Activated CD4-positive, alpha-beta memory T cell treated with anti-CD3 and anti-CD28 coated beads, Interleukin-2, amount 10 ng/mL, durations not matched to agents 7 days and 5 days (primary cell): Measurements from ENCODE around the gene CHTF18. TPM values are rescaled to one million over a fixed set of nuclear protein-coding genes. Genes with fewer than 3 reads are reported as not detected.
"Not testable (repeated sequence)": the region's sequence is repeated elsewhere in the genome, so short reads cannot be mapped to it uniquely, and the experiment has no call there.

Experiments used
- CTCF ChIA-PET: fragments of 350-600 bp; sonication (Branson Sonifier 250); formaldehyde crosslinking; loops from one replicate; lab custom pipeline; 2021; ENCODE audit warnings: antibody characterized with exemption, inconsistent platforms; lab: Charles Lee
- POLR2A ChIA-PET: fragments of 350-600 bp; sonication (Branson Sonifier 250); formaldehyde crosslinking; loops from one replicate; lab custom pipeline; 2021; ENCODE audit warnings: antibody characterized with exemption; lab: Charles Lee
- DNase-seq: peaks from one replicate; pipeline ENCODE4 v3.0.0-alpha.2; 2020
- H3K27ac Mint-ChIP-seq: one replicate; pipeline ENCODE4 v1.8.0; 2021; ENCODE audit warnings: mild to moderate bottlenecking, mixed read lengths
- H3K27me3 Mint-ChIP-seq: one replicate; pipeline ENCODE4 v1.8.0; 2021; ENCODE audit warnings: mixed read lengths
- H3K36me3 Mint-ChIP-seq: one replicate; pipeline ENCODE4 v1.8.0; 2021; ENCODE audit warnings: low read depth, mixed read lengths
- H3K4me1 Mint-ChIP-seq: one replicate; pipeline ENCODE4 v1.8.0; 2021; ENCODE audit warnings: mixed read lengths
- H3K4me3 Mint-ChIP-seq: one replicate; pipeline ENCODE4 v1.8.0; 2021; ENCODE audit warnings: mild to moderate bottlenecking, mixed read lengths
- H3K9me3 Mint-ChIP-seq: one replicate; pipeline ENCODE4 v1.8.0; 2021; ENCODE audit warnings: mixed read lengths
- total RNA-seq, 2 experiments: library from RNA; stranded (reverse); gene quantifications; one replicate each; pipeline ENCODE4 v1.2.3, GENCODE V29; 2021

CHTF18 gene
- total RNA-seq, 2 experiments from 2014 or later, result 77.6 to 80.0 TPM

DNA sequence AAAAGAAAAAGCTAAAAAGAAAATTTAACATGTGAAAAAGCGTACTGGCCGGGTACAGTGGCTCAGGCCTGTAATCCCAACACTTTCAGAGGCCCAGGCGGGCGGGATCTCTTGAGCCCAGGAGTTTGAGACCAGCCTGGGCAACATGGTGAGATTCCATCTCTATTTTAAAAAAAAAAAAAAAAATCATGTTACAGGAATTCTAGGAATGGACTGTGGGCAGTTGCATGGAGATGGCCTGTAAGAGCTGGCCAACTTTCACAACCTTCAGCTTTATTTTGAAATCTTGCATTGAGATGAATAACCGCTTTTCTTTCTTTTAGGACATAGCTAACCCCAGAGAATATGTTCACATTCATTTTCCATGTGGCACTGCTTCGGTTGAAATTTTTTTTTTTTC, 39.4 kb upstream of the CHTF18 start:
- no peak for DNase-seq
- Mint-ChIP-seq H3K9me3 (no peaks in the 10 kb centered on the region), H3K27me3 (no peaks in the 10 kb centered on the region), H3K27ac (no peak overlapping the region), H3K4me3 (no peak overlapping the region), H3K36me3 (no peaks in the 10 kb centered on the region), H3K4me1 (no peaks in the 10 kb centered on the region)
- POLR2A ChIA-PET, result interaction anchor here (0.6 to 1.2 kb wide), 2 partner anchors 9 to 13 kb away, joined by 3 read pairs; no protein-coding TSS in a partner anchor
- CTCF ChIA-PET, result interaction anchor here (0.7 to 1.5 kb wide), 2 partner anchors 33 to 1140 kb away, joined by 3 to 4 read pairs; no protein-coding TSS in a partner anchor

DNA sequence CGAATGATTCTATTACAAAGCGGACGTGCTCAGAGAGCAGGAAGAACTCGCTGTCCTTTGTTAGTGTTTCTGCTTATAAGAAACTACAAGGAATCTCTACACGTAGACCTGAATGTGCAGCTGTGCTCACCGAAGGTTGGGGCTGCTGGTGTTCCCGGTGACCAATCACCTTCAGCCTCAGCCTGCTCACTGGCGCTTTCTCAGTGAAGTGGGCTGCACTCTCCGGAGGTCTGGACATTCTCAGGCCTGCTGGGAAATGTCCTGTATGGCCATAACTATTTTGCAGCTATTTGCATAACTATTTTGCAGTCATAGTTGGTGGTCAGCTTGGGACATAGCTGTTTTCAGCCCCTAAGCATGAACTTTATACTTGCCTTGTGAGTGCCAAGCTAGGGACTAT, 37.9 kb upstream of the CHTF18 start:
- H3K4me1 Mint-ChIP-seq, result no peaks in the 10 kb centered on the region

DNA sequence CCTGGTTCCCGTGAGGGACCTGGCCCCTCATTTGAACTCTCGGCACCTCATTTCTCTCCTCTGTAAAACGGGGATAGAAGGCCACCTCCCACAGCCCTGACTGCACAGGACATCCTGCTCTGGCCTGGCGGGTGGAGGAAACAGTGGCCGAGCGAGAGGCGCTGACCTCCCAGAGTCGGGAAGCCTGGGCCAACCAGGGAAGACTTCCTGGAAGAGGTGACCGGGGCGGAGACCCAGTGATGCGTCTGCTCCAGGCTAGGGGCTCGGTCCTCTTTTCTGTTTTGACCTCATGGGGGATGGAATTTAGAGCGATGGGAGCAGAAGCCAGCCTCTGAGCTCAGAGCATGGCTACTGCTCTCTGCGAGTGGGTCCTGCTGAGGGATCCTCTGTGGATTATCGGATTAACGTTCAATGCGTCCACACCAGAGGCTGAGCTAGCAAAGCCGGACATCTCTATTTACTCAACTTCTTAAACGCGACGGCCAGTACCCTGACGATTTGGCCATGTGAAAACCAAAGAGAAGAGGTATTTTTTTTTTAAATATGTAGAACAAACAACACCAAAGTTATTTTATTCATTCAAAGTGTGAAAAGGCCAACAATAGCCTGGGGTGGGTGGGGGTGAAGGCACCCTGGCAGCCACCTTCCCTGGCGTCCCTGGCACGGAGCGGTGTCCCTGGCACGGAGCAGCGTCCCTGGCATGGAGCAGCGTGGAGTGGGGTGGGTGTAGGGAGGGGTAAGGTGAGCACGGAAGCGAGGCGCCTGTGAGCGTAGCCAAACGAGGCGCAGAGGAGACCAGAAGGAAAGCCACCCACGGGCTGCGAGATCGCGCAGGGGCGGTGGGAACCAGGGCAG, 37.0 kb upstream of the CHTF18 start:
- CTCF ChIA-PET, result interaction anchor here (1.1 kb wide), 1 partner anchor 35 kb away, joined by 3 read pairs; no protein-coding TSS in a partner anchor
- no peaks in the 10 kb centered on the region for H3K4me1 Mint-ChIP-seq
- H3K9me3 Mint-ChIP-seq, result no peaks in the 10 kb centered on the region
- POLR2A ChIA-PET, result no interaction called here
- H3K36me3 Mint-ChIP-seq, result no peaks in the 10 kb centered on the region
- no peak for DNase-seq
- H3K27me3 Mint-ChIP-seq, result peaks cover 6% of the 10 kb centered on the region
- no peak overlapping the region for H3K27ac Mint-ChIP-seq
- H3K4me3 Mint-ChIP-seq, result no peak overlapping the region

More for the DNA sequence above, 37.9 kb upstream of the CHTF18 start:
- ChIA-PET POLR2A (no interaction called here), CTCF (interaction anchor here (1.1 kb wide), 1 partner anchor 36 kb away, joined by 3 read pairs; no protein-coding TSS in a partner anchor)
- Mint-ChIP-seq H3K27me3 (no peaks in the 10 kb centered on the region), H3K4me3 (no peak overlapping the region), H3K27ac (no peak overlapping the region), H3K36me3 (no peaks in the 10 kb centered on the region), H3K9me3 (no peaks in the 10 kb centered on the region)
- DNase-seq, result no peak

DNA sequence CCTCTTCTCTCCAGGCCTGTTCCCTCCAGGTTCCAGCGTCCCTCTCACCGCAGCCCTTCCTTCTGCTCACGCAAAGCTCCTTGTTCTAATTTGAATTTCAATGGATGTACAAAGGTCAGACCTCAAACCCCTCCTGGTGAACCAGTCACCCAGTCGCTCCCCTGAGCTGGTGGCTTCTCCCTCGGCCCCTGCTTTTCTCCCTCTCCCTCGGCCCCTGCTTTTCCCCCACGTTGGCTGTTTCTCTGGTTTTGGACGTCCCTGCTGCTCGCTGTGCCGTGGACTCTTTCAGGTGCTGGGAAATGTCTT, 36.5 kb upstream of the CHTF18 start:
- POLR2A ChIA-PET, result no interaction called here

DNA sequence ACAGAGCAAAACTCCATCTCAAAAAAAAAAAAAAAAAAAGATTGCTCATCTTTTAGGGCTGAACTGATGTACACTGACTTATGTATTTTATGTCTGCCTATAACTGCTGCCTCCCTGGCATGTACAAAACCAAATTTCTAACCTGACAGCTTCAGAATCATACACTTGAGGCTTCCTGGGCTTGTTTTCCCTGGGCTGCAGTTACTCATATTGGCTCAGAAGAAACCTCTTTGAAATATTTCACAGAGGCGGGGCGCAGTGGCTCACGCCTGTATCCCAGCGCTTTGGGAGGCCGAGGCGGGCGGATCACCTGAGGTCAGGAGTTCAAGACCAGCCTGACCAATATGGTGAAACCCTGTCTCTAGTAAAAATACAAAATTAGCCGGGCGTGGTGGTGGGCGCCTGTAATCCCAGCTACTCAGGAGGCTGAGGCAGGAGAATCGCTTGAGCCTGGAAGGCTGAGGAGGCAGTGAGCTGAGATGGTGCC, 34.3 kb upstream of the CHTF18 start:
- H3K9me3 Mint-ChIP-seq, H3K36me3 Mint-ChIP-seq, H3K27ac Mint-ChIP-seq, H3K4me1 Mint-ChIP-seq, DNase-seq, CTCF ChIA-PET, POLR2A ChIA-PET, H3K4me3 Mint-ChIP-seq: not testable (repeated sequence)
- peaks cover 11% of the 10 kb centered on the region for H3K27me3 Mint-ChIP-seq

More for the DNA sequence above, 36.5 kb upstream of the CHTF18 start:
- H3K4me3 Mint-ChIP-seq, result no peak overlapping the region
- peaks cover 9% of the 10 kb centered on the region for H3K27me3 Mint-ChIP-seq
- no peak overlapping the region for H3K27ac Mint-ChIP-seq
- H3K9me3 Mint-ChIP-seq, result no peaks in the 10 kb centered on the region
- no peak for DNase-seq
- no peaks in the 10 kb centered on the region for H3K36me3 Mint-ChIP-seq
- no peaks in the 10 kb centered on the region for H3K4me1 Mint-ChIP-seq
- CTCF ChIA-PET, result no interaction called here

DNA sequence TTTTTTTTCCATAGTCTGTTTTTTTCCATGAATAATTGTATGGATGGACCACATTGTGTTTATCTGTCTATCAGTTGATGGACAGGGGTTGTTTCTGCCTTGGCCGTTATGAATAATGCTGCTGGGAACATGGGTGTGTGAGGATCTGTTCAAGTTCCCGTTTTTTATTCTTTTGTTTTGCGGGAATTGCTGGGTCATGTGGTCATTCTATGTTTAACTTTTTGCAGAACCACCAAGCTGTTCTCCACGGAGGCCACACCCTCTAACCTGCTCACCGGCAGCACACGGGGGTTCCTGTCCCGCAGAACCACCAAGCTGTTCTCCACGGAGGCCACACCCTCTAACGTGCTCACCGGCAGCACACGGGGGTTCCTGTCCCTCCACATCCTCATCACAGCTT, 33.8 kb upstream of the CHTF18 start:
- CTCF ChIA-PET, result no interaction called here

DNA sequence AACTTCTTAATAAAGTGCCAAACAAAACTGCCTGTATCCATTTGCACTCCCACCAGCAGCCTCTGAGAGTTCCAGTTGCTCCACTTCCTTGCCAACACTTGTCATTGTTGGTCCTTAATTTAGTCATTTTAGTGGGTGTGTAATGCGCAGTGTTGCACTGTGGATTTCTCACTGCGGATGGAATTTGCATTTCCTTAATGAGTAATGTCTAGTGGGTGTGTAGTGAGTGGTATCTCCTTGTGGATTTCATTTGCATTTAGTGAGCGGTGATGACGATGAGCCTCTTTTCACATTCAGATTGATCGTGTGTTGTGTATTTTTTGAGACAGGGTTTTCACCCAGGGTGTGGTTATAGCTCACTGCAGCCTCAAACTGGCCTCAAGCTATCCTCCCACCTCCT, 32.0 kb upstream of the CHTF18 start:
- H3K9me3 Mint-ChIP-seq, result no peaks in the 10 kb centered on the region
- no peaks in the 10 kb centered on the region for H3K36me3 Mint-ChIP-seq
- ChIA-PET POLR2A (interaction anchor here (1.0 kb wide), 1 partner anchor 20 kb away, joined by 3 read pairs; no protein-coding TSS in a partner anchor), CTCF (interaction anchor here (0.5 to 1.7 kb wide), 2 partner anchors 13 to 51 kb away, joined by 3 to 6 read pairs; no protein-coding TSS in a partner anchor)
- peaks cover 11% of the 10 kb centered on the region for H3K27me3 Mint-ChIP-seq
- no peak overlapping the region for H3K4me3 Mint-ChIP-seq
- no peak overlapping the region for H3K27ac Mint-ChIP-seq
- no peak for DNase-seq
- no peaks in the 10 kb centered on the region for H3K4me1 Mint-ChIP-seq

More for the DNA sequence above, 33.8 kb upstream of the CHTF18 start:
- POLR2A ChIA-PET, result no interaction called here
- H3K27ac Mint-ChIP-seq, result no peak overlapping the region
- H3K9me3 Mint-ChIP-seq, result no peaks in the 10 kb centered on the region
- H3K27me3 Mint-ChIP-seq, result peaks cover 11% of the 10 kb centered on the region
- no peaks in the 10 kb centered on the region for H3K36me3 Mint-ChIP-seq
- no peak for DNase-seq
- H3K4me3 Mint-ChIP-seq, result no peak overlapping the region
- H3K4me1 Mint-ChIP-seq, result no peaks in the 10 kb centered on the region

DNA sequence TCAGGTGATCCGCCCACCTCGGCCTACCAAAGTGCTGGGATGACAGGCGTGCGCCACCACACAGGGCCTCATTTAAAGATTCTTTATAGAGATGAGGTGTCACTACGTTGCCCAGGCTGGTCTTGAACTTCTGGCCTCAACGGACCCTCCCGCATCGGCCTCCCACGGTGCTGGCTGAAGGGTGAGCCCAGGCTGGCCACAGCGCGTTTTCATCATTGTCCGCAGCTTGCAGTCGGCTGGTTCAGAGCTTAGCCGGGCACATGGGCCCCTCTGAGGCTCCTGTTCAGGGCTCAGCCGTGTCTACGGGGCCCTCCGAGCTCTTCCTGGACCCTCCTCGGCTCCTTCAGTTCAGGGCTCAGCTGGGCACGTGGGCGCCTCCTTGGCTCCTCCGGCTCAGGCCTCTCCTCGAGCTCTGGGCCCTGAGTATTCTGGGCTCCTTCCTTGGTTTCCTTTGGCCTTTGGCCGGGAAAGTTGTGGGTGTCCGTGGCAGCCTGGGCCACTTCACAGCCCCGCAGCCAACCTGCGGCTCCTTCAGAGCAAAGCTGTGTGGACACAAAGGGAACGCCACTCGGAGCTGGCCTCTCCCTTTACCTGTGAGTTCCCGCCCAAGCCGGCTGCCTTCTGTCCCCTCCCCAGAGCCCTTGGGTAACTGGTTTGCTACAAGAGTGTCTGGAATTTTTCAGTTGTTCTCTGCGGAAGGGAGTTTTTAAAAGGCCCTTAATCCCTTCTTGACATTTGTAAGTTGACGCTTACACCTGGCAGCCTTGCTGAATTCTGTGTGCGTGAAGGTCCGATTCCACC, 29.1 kb upstream of the CHTF18 start:
- Mint-ChIP-seq H3K27me3 (peaks cover 11% of the 10 kb centered on the region), H3K4me3 (no peak overlapping the region), H3K27ac (no peak overlapping the region), H3K36me3 (no peaks in the 10 kb centered on the region), H3K4me1 (no peaks in the 10 kb centered on the region), H3K9me3 (no peaks in the 10 kb centered on the region)
- no peak for DNase-seq
- POLR2A ChIA-PET, result no interaction called here
- CTCF ChIA-PET, result no interaction called here

DNA sequence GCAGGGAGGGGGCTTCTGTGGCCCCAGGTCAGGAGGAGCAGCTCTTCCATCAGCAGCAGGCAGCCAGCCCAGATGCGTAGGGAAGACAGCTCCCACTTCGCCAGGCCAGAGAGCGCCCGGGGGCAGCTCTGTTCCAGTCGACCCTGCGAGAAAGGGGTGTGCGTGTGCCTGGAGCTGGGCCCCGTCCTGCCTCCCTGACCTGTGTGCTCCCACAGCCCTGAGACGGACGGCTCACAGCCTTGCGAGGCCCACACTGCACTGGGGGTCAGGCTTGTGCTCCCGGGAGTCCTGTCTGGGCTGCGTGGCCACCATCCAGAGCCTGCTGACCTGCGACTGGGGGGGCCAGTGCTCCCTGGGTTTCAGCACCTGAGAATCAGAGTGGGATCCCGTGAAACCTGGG, 28.4 kb upstream of the CHTF18 start:
- Mint-ChIP-seq H3K36me3 (no peaks in the 10 kb centered on the region), H3K27me3 (peaks cover 11% of the 10 kb centered on the region), H3K9me3 (no peaks in the 10 kb centered on the region), H3K4me3 (no peak overlapping the region), H3K27ac (no peak overlapping the region), H3K4me1 (no peaks in the 10 kb centered on the region)
- POLR2A ChIA-PET, result no interaction called here
- no peak for DNase-seq
- CTCF ChIA-PET, result no interaction called here

DNA sequence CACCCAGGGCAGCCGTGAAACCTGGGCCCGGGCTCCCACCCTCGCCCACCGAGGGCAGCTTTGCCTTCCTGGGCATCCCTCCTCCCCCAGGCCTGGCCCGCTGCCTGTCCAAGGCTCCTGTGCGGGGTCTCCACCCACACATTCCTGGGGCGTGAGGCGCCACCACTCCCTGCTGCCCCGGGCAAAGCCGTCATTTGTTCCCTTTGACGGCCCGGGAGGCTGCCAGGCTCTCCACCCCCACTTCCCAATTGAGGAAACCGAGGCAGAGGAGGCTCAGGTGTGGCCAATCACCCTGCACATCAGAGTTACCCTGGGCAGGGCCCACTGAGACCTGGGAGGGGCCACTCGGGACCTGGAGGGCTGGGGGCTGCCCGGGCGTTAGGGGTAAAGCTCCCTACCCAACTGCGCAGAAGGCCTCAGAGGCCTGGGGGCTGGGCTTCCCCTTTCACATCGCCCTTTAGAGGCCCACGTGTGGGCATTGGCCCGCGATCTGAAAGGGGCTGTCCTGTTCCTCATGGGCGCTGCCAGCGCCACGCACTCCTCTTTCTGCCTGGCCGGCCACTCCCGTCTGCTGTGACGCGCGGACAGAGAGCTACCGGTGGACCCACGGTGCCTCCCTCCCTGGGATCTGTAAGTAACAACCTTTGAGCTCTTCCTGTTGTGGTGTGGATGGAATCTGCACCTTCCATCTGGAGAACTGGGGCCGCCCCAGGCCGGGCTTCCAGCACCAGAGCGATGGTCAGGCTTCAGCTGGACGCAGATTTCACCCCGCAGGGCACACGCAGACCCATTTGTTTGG, 27.7 kb upstream of the CHTF18 start, which contains the start of gene MSLN:
Gene MSLN, plus strand, starts transcription at position 190 of the 799 bp plus-strand sequence. CDS start 1,947 bp downstream, outside the sequence.
- ChIA-PET POLR2A (no interaction called here), CTCF (no interaction called here)
- H3K36me3 Mint-ChIP-seq, result no peaks in the 10 kb centered on the region
- no peak within 1 kb of the TSS for H3K4me3 Mint-ChIP-seq
- H3K27me3 Mint-ChIP-seq, result peaks cover 9% of the 10 kb centered on the region
- H3K4me1 Mint-ChIP-seq, result no peaks in the 10 kb centered on the region
- no peaks in the 10 kb centered on the region for H3K9me3 Mint-ChIP-seq
- H3K27ac Mint-ChIP-seq, result no peak within 1 kb of the TSS
- DNase-seq, result no peak

DNA sequence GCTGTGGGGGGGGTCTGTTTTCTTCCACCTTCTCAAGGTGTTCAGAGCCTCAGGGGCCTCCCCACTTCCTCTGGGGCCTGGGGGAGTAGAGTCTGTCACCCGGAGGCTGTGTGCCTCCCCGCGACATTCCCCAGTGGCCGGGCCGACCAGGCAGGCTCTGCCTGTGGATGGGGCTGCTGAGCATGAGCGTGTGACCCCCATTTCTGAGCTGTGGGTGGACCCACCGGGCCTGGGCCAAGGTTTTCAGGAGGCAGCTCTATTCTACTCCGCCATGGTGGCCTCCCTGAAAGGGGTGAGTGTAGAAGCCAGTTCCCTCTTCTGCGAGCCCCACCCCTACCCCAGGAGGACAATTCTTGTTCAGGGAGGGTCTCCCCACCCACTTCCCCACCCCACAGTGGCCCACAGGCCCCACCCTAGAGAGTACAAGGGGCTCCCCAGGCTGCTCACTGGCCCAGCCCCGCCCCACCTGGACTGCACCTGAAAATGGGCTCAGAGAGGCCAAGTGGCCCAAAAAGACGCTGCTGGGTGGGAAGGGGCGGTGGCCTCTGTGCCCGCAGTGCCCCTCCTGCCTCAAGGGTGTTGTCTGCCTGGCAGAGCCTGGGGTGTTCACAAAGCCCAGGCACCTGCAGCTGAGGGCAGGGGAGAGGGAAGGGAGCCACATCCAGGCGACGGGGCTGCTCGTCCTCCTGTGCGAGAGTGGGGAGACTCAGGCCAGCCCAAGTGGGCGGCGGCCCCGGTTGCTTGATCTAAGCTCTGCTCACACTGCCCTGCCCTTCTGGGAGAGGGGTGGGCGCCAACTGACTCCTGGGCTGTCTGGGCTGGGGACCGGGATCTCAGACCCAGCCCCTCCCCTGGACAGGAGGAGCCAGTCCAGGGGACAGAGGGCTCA, 26.6 kb upstream of the CHTF18 start:
- H3K9me3 Mint-ChIP-seq, result no peaks in the 10 kb centered on the region
- H3K4me1 Mint-ChIP-seq, result no peaks in the 10 kb centered on the region
- DNase-seq, result no peak
- H3K27me3 Mint-ChIP-seq, result peaks cover 2% of the 10 kb centered on the region
- no peaks in the 10 kb centered on the region for H3K36me3 Mint-ChIP-seq
- no peak overlapping the region for H3K4me3 Mint-ChIP-seq
- CTCF ChIA-PET, result no interaction called here
- H3K27ac Mint-ChIP-seq, result no peak overlapping the region
- POLR2A ChIA-PET, result interaction anchor here (0.8 kb wide), 1 partner anchor 12 kb away, joined by 3 read pairs; no protein-coding TSS in a partner anchor
